Measurements from ENCODE around the gene CHTOP.
"Not testable (repeated sequence)": the region's sequence is repeated elsewhere in the genome, so short reads cannot be mapped to it uniquely, and the experiment has no call there.

The CHTOP gene

GRCh38 chr1:153633754-153634665 is at the start of gene CHTOP:
Gene CHTOP (plus strand): TSS chr1:153634066. CDS start chr1:153636589, 2,523 bp downstream.
- Mint-ChIP-seq H3K27ac (peak within 1 kb of the TSS; percentile 100), H3K27me3 (no peaks in the 10 kb centered on the region), H3K4me1 (peaks cover 44% of the 10 kb centered on the region), H3K9me3 (no peaks in the 10 kb centered on the region), H3K4me3 (peak within 1 kb of the TSS; percentile 91), H3K36me3 (peaks cover 12% of the 10 kb centered on the region)

- Mint-ChIP-seq H3K36me3 (no peaks in the 10 kb centered on the region), H3K4me3 (no peak overlapping the region), H3K27me3 (no peaks in the 10 kb centered on the region), H3K9me3 (no peaks in the 10 kb centered on the region), H3K4me1 (no peaks in the 10 kb centered on the region), H3K27ac (no peak overlapping the region)
Measured at GRCh38 chr1:153585006-153585405, 48.9 kb upstream of the CHTOP start.

- Mint-ChIP-seq H3K4me3 (no peak overlapping the region), H3K9me3 (no peaks in the 10 kb centered on the region), H3K36me3 (no peaks in the 10 kb centered on the region), H3K27ac (no peak overlapping the region), H3K4me1 (no peaks in the 10 kb centered on the region), H3K27me3 (no peaks in the 10 kb centered on the region)
Measured at GRCh38 chr1:153586347-153586746, 47.5 kb upstream of the CHTOP start.

GRCh38 chr1:153587314-153587713 is 46.6 kb upstream of the CHTOP start:
- no peaks in the 10 kb centered on the region for H3K27me3 Mint-ChIP-seq
- no peaks in the 10 kb centered on the region for H3K9me3 Mint-ChIP-seq
- no peaks in the 10 kb centered on the region for H3K36me3 Mint-ChIP-seq
- no peaks in the 10 kb centered on the region for H3K4me1 Mint-ChIP-seq
- no peak overlapping the region for H3K27ac Mint-ChIP-seq
- no peak overlapping the region for H3K4me3 Mint-ChIP-seq

- not testable (repeated sequence) for H3K4me1 Mint-ChIP-seq, H3K36me3 Mint-ChIP-seq, H3K9me3 Mint-ChIP-seq, H3K27me3 Mint-ChIP-seq, H3K27ac Mint-ChIP-seq, H3K4me3 Mint-ChIP-seq
Measured at GRCh38 chr1:153588033-153588432, 45.8 kb upstream of the CHTOP start.

GRCh38 chr1:153588482-153588881 is 45.4 kb upstream of the CHTOP start:
- H3K36me3 Mint-ChIP-seq = no peaks in the 10 kb centered on the region
- no peaks in the 10 kb centered on the region for H3K27me3 Mint-ChIP-seq
- no peak overlapping the region for H3K4me3 Mint-ChIP-seq
- H3K27ac Mint-ChIP-seq = no peak overlapping the region
- H3K9me3 Mint-ChIP-seq = no peaks in the 10 kb centered on the region
- no peaks in the 10 kb centered on the region for H3K4me1 Mint-ChIP-seq

GRCh38 chr1:153592748-153593147 is 41.1 kb upstream of the CHTOP start:
- Mint-ChIP-seq H3K4me1 (no peaks in the 10 kb centered on the region), H3K36me3 (no peaks in the 10 kb centered on the region), H3K4me3 (no peak overlapping the region), H3K27me3 (no peaks in the 10 kb centered on the region), H3K27ac (no peak overlapping the region), H3K9me3 (no peaks in the 10 kb centered on the region)

GRCh38 chr1:153597206-153597605 is 36.7 kb upstream of the CHTOP start:
- Mint-ChIP-seq H3K27ac (no peak overlapping the region), H3K27me3 (no peaks in the 10 kb centered on the region), H3K9me3 (no peaks in the 10 kb centered on the region), H3K36me3 (no peaks in the 10 kb centered on the region), H3K4me3 (no peak overlapping the region), H3K4me1 (peaks cover 9% of the 10 kb centered on the region)

GRCh38 chr1:153598309-153599172 is 35.3 kb upstream of the CHTOP start:
- no peak overlapping the region for H3K4me3 Mint-ChIP-seq
- peaks cover 15% of the 10 kb centered on the region for H3K4me1 Mint-ChIP-seq
- no peaks in the 10 kb centered on the region for H3K9me3 Mint-ChIP-seq

GRCh38 chr1:153599847-153600246 is 34.0 kb upstream of the CHTOP start:
- H3K27ac Mint-ChIP-seq = no peak overlapping the region
- no peak overlapping the region for H3K4me3 Mint-ChIP-seq
- H3K36me3 Mint-ChIP-seq = no peaks in the 10 kb centered on the region

More at GRCh38 chr1:153598309-153599172, 35.3 kb upstream of the CHTOP start:
- Mint-ChIP-seq H3K27ac (no peak overlapping the region), H3K36me3 (no peaks in the 10 kb centered on the region), H3K27me3 (no peaks in the 10 kb centered on the region)

GRCh38 chr1:153602749-153603148 is 31.1 kb upstream of the CHTOP start:
- Mint-ChIP-seq H3K27me3 (no peaks in the 10 kb centered on the region), H3K4me3 (no peak overlapping the region), H3K27ac (no peak overlapping the region), H3K36me3 (no peaks in the 10 kb centered on the region), H3K4me1 (peaks cover 15% of the 10 kb centered on the region), H3K9me3 (no peaks in the 10 kb centered on the region)

More at GRCh38 chr1:153599847-153600246, 34.0 kb upstream of the CHTOP start:
- Mint-ChIP-seq H3K4me1 (peaks cover 15% of the 10 kb centered on the region), H3K9me3 (no peaks in the 10 kb centered on the region), H3K27me3 (no peaks in the 10 kb centered on the region)

- H3K27ac Mint-ChIP-seq = no peak overlapping the region
- no peaks in the 10 kb centered on the region for H3K36me3 Mint-ChIP-seq
- H3K27me3 Mint-ChIP-seq = no peaks in the 10 kb centered on the region
- peaks cover 7% of the 10 kb centered on the region for H3K4me1 Mint-ChIP-seq
- no peak overlapping the region for H3K4me3 Mint-ChIP-seq
- H3K9me3 Mint-ChIP-seq = no peaks in the 10 kb centered on the region
Measured at GRCh38 chr1:153606194-153606593, 27.7 kb upstream of the CHTOP start.

GRCh38 chr1:153607381-153607780 is 26.5 kb upstream of the CHTOP start:
- H3K27ac Mint-ChIP-seq = no peak overlapping the region
- H3K9me3 Mint-ChIP-seq = no peaks in the 10 kb centered on the region
- H3K4me3 Mint-ChIP-seq = no peak overlapping the region
- H3K36me3 Mint-ChIP-seq = no peaks in the 10 kb centered on the region
- H3K27me3 Mint-ChIP-seq = no peaks in the 10 kb centered on the region
- H3K4me1 Mint-ChIP-seq = peaks cover 5% of the 10 kb centered on the region

- Mint-ChIP-seq H3K9me3 (no peaks in the 10 kb centered on the region), H3K27ac (no peak overlapping the region), H3K36me3 (no peaks in the 10 kb centered on the region), H3K4me3 (no peak overlapping the region), H3K4me1 (no peaks in the 10 kb centered on the region), H3K27me3 (no peaks in the 10 kb centered on the region)
Measured at GRCh38 chr1:153608089-153608682, 25.7 kb upstream of the CHTOP start.

GRCh38 chr1:153608742-153609584 is 24.9 kb upstream of the CHTOP start:
- Mint-ChIP-seq H3K27me3 (no peaks in the 10 kb centered on the region), H3K4me3 (no peak overlapping the region), H3K4me1 (no peaks in the 10 kb centered on the region), H3K36me3 (no peaks in the 10 kb centered on the region), H3K9me3 (no peaks in the 10 kb centered on the region), H3K27ac (peak overlapping the region; percentile 41)
